ENCODE measurements around the gene NEUROG2. TPM values are rescaled to one million over a fixed set of nuclear protein-coding genes. Genes with fewer than 3 reads are reported as not detected.

NEUROG2 gene
- not detected in 2 replicates for total RNA-seq

DNA sequence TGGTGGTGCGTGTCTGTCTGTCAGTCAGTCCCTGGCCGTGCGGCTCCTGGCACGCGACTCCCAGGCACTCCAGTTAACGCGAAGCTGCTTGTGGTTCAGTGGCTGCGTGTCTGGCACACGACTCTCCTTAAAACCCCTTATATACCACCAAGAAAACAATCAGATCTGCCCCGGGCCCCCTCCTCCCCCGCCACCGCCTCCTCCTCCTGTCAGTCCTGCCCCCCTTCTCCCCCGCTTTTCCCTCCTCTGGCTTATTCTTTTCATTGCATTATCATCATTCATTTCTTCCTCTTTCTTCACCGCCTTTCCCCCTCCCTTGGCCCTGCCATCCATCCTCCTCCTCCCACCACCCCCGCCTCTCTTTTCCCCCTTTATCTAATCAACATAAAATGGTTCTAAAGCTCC lies at the start of gene NEUROG2:
TSS of gene NEUROG2 (minus strand) at position 115 of the 405 bp plus-strand sequence. CDS start 705 bp downstream, outside the sequence.

Other genes starting within 250 kb of the NEUROG2 start
- 1.4 and 12.0 TPM in 2 replicates for gene TIFA, start 230.3 kb downstream of the NEUROG2 start, total RNA-seq
- 4.1 and 4.3 TPM in 2 replicates for gene ALPK1, start 218.8 kb downstream of the NEUROG2 start, total RNA-seq
- gene ZGRF1, start 120.7 kb upstream of the NEUROG2 start, total RNA-seq = 1.3 and 3.2 TPM in 2 replicates
- 13.9 and 21.9 TPM in 2 replicates for gene LARP7, start 121.0 kb upstream of the NEUROG2 start, total RNA-seq

Data from cardiac atrium fibroblast (primary cell).